ENCODE results near the gene MRTFA. TPM values are rescaled to one million over a fixed set of nuclear protein-coding genes. Genes with fewer than 3 reads are reported as not detected.

The MRTFA gene
- total RNA-seq, 4 donors from 2014 or later: 45.5 to 90.2 (median 78.3) TPM

DNA sequence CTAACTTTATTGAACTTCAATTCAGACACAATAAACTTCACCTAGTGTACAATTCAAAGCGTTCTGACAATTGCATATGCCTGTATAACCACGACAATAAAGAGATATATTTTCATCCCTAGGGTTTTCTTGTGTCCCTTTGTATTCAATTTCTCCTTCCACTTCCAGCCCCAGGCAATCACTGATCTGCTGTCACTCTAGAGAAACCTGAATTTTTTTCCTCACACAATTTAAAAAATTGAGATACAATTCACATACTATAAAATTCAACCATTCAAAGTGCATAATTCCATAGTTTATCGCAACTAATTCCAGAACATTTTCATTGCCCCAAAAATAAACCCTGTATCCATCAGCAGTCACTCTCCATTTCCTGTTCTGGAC lies 116.6 kb downstream of the MRTFA start:
- Histone ChIP-seq H3K27ac (peak overlapping the region in 1 of 4 donors; percentile 16), H3K4me1 (peaks cover 0 to 34% (median 4%) of the 10 kb centered on the region in 3 donors), H3K36me3 (peaks cover 0 to 12% of the 10 kb centered on the region in 2 donors), H3K4me3 (no peak overlapping the region), H3K27me3 (no peaks in the 10 kb centered on the region), H3K9me3 (no peaks in the 10 kb centered on the region)
- TF ChIP-seq EP300 (IDR thresholded peaks at IDR 0.05) (no peak), POLR2AphosphoS5 (IDR thresholded peaks at IDR 0.05) (no peak), POLR2A (IDR thresholded peaks at IDR 0.05) (no peak)
- TF ChIP-seq, protein P1, sequence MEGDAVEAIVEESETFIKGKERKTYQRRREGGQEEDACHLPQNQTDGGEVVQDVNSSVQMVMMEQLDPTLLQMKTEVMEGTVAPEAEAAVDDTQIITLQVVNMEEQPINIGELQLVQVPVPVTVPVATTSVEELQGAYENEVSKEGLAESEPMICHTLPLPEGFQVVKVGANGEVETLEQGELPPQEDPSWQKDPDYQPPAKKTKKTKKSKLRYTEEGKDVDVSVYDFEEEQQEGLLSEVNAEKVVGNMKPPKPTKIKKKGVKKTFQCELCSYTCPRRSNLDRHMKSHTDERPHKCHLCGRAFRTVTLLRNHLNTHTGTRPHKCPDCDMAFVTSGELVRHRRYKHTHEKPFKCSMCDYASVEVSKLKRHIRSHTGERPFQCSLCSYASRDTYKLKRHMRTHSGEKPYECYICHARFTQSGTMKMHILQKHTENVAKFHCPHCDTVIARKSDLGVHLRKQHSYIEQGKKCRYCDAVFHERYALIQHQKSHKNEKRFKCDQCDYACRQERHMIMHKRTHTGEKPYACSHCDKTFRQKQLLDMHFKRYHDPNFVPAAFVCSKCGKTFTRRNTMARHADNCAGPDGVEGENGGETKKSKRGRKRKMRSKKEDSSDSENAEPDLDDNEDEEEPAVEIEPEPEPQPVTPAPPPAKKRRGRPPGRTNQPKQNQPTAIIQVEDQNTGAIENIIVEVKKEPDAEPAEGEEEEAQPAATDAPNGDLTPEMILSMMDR (IDR thresholded peaks at IDR 0.05): no peak
- WGBS, 2 donors (ENCODE audit: low coverage in 1 of 2): 92 to 95% methylated on average over 3 of the region's 3 CpGs
- no peak for ATAC-seq

DNA sequence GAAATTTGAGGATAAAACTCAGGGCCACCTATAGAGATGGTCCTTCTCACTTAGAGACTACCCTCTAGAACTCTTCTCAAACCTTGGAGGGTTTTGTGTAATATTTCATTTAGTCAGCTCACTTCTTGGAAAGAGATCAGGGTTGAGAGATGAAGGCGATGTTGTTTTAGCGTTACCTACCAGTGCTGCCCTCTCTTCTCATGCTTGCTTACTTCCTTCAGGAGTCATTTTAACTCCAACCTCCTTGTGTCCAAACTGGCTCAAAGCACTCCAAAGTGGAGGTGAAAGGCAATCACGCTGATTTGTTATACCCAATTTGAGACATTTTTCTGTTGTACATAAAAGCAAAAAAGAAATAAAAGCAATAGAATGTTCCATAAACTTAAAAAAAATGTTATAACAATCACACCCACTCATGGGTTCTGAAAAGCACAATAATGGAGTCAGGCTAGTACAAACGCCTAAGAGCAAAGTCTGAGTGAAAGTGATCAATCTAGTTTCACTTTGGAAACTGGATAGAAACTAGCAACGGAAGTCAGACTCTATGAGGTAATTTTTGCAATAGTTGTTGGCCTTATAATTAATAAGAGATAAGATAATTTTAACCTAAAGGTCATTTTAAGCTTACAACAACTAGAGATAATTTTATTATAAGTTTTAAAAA lies 117.1 kb downstream of the MRTFA start:
- TF ChIP-seq EP300 (IDR thresholded peaks at IDR 0.05): no peak
- no peak for TF ChIP-seq POLR2A (IDR thresholded peaks at IDR 0.05)
- TF ChIP-seq POLR2AphosphoS5 (IDR thresholded peaks at IDR 0.05): no peak
- TF ChIP-seq, protein P1 (IDR thresholded peaks at IDR 0.05): no peak
- Histone ChIP-seq H3K36me3 (peaks cover 0 to 12% of the 10 kb centered on the region in 2 donors), H3K27ac (peak overlapping the region in 1 of 4 donors; percentile 16), H3K9me3 (no peaks in the 10 kb centered on the region), H3K4me3 (no peak overlapping the region), H3K27me3 (no peaks in the 10 kb centered on the region), H3K4me1 (peaks cover 0 to 30% (median under 1%) of the 10 kb centered on the region in 3 donors)
- no peak for ATAC-seq
- WGBS, 2 donors (ENCODE audit: low coverage in 1 of 2): 72 to 78% methylated on average over 5 of the region's 5 CpGs

DNA sequence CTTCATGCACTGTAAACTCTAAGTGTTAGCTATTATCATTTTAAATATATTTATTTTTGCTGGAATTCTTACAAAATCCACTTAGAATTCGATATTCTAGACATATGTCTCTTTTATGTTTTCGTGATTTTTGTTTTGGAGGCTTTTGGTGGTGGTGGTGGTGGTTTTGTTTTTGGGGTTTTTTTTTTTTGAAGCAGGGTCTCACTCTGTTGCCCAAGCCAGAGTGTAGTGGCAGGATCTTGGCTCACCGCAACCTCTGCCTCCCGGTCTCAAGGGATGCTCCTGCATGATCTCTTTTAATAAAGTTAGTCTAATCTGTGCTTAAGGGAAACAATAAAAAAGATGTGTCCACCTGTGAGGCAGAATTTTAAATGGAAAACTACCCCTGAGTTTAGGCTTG lies 117.7 kb downstream of the MRTFA start:
- TF ChIP-seq POLR2A (IDR thresholded peaks at IDR 0.05) (no peak), POLR2AphosphoS5 (IDR thresholded peaks at IDR 0.05) (no peak), EP300 (IDR thresholded peaks at IDR 0.05) (no peak)
- TF ChIP-seq, protein P1 (IDR thresholded peaks at IDR 0.05): no peak
- ATAC-seq: no peak
- 83 to 90% methylated on average over 2 to 4 of the region's 4 CpGs for WGBS, 2 donors (ENCODE audit: low coverage in 1 of 2)
- no peaks in the 10 kb centered on the region for H3K9me3 ChIP-seq
- H3K4me1 ChIP-seq: peaks cover 0 to 28% (median 0%) of the 10 kb centered on the region in 3 donors
- H3K27me3 ChIP-seq: no peaks in the 10 kb centered on the region
- H3K27ac ChIP-seq: no peak overlapping the region
- H3K36me3 ChIP-seq: peaks cover 0 to 12% of the 10 kb centered on the region in 2 donors
- H3K4me3 ChIP-seq: no peak overlapping the region

DNA sequence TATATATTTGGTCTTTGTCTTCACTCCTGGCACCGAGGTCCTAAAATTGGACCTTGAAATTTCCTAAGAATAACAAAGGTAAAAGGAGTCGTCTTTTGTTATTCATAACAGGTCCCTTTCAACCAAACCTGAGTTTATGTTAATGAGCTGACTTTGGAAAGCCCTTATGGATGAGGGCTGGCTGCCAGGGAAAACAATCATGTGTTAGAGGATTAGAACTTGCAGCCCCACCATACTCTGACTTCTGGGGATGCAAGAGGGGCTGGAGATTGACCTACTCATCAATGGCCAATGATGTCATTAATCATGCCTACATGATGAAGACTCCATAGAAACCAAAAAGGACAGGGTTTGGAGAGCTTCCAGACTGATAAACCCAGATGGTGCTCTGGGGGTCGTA lies 118.9 kb downstream of the MRTFA start:
- Histone ChIP-seq H3K9me3 (no peaks in the 10 kb centered on the region), H3K4me1 (peaks cover 4 to 39% (median 4%) of the 10 kb centered on the region in 3 donors), H3K4me3 (no peak overlapping the region), H3K27me3 (no peaks in the 10 kb centered on the region), H3K36me3 (peaks cover 0 to 12% of the 10 kb centered on the region in 2 donors), H3K27ac (no peak overlapping the region)
- TF ChIP-seq EP300 (IDR thresholded peaks at IDR 0.05) (no peak), POLR2AphosphoS5 (IDR thresholded peaks at IDR 0.05) (no peak), POLR2A (IDR thresholded peaks at IDR 0.05) (no peak)
- TF ChIP-seq, protein P1 (IDR thresholded peaks at IDR 0.05): no peak
- no peak for ATAC-seq
- 57 to 64% methylated on average over 3 of the region's 3 CpGs for WGBS, 2 donors (ENCODE audit: low coverage in 1 of 2)

DNA sequence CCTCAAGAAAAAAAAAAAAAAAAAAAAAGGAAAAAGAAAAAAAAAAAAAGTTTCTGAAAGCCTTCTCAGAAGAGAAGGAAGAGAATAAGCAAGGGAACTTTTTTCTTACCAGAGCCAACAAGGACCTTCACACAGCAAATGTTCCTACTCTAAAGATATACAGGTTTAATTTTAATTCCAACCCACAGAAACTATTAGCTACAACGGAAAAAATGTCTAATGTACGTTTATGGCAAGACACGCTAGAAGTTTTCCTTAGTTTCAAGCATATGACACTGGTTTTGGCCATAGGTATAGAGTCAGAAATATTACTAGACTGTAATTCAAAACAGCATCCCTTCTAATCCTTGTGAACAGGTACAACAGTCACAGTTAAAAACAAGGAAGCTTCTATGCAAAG lies 120.1 kb downstream of the MRTFA start:
- H3K27ac ChIP-seq: no peak overlapping the region
- no peak for ATAC-seq
- TF ChIP-seq, protein P1 (IDR thresholded peaks at IDR 0.05): no peak
- TF ChIP-seq EP300 (IDR thresholded peaks at IDR 0.05) (no peak), POLR2AphosphoS5 (IDR thresholded peaks at IDR 0.05) (no peak)

More for the DNA sequence above, 120.1 kb downstream of the MRTFA start:
- WGBS, 2 donors (ENCODE audit: low coverage in 1 of 2): 19 to 32% methylated on average over 3 of the region's 3 CpGs
- H3K4me3 ChIP-seq: no peak overlapping the region
- peaks cover 0 to 7% of the 10 kb centered on the region in 2 donors for H3K36me3 ChIP-seq
- no peaks in the 10 kb centered on the region for H3K27me3 ChIP-seq
- H3K9me3 ChIP-seq: no peaks in the 10 kb centered on the region
- H3K4me1 ChIP-seq: peaks cover 13 to 52% (median 16%) of the 10 kb centered on the region in 3 donors
